HG03066 (cell line): ENCODE results near the gene CEP128.

Experiments
- ATAC-seq: cut with Tn5 transposase; IDR thresholded peaks from one replicate; pipeline ENCODE4 v1.9.1; 2021; ENCODE audit warnings: low read depth; ENCODE audit not compliant: unreplicated experiment

The CEP128 gene

DNA sequence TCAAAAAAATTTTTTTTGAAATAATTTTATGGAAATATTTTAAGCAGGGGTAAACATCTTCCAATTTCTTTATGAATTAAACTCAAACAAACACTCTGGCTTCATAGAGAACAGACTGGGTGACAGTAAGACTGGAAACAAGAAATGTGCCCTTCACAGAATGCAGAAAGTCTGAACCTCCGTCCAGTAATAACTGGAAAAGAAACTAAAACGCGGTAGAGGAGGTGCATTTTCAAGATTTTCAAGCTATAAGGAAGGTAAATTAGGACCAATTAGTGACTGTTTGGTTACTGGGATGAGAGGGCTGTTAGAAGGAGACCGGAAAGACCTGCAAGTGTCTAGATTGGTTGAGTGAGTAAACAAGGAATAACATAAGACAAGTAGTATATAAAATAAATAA is 245.7 kb downstream of the CEP128 start:
- no peak for ATAC-seq

DNA sequence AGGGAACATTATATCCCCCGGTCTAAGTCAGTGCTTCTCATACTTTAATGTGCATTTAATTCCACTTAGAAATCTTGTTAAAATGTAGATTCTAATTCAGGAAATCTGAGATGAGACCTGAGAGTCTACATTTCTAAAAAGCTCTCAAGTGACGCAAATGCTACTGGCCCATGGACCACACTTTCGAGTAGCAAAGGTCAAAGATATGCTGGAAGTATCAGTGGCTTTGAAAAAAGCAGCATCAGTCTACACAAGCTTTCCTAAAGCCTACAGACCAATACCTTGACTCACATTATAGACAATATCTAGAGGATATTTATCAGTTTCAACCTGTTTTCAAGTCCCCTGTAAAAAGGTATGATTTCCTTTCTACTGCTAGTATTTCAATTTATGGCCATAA is 248.6 kb downstream of the CEP128 start:
- no peak for ATAC-seq

DNA sequence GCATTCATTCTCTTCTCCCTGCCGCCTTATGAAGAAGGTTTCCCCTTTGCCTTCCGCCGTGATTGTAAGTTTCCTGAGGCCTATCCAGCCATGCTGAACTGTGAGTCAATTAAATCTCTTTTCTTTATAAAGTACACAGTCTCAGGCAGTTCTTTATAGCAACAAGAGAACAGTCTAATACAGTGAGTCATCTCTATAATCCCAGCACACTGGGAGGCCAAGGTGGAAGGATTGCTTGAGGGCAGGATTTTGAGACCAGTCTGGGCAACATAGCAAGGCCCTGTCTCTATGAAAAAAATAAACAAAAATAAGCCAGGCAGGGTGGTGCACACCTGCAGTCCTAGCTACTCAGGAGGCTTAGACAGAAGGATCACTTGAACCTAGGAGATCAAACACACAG is 259.9 kb downstream of the CEP128 start:
- no peak for ATAC-seq

DNA sequence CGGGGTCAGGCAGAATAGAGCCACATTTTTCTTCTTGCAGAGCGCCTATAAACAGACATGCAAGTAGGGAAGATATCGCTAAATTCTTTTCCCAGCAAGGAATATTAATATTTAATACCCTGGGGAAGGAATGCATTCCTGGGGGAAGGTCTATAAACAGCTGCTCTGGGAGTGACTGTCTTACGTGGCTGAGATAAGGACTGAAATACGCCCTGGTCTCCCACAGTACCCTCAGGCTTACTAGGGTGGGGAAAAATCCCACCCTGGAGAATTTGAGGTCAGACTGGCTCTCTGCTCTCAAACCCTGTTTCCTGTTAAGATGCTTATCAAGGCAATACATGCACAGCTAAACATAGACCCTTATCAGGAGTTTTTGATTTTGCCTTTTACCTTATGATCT is 262.3 kb downstream of the CEP128 start:
- no peak for ATAC-seq

DNA sequence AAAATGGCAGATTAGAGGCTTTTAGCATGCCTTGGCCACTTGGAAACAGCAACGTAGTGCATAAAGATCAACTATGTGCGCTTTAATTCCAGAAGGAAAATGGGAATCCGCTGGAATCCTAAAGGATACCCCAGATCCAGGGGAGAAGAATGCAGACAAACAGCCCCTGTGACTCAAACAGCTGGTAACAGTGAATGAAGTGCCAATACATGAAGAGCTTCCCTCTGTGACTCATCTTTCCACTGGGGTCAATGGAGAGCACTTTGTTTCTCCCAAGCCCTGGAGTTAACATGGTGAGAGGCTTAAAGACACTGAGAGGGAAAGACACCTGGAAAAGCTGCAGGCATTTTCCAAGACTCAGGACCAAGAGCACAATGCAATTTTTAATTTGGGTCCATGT is 263.1 kb downstream of the CEP128 start:
- ATAC-seq = no peak

DNA sequence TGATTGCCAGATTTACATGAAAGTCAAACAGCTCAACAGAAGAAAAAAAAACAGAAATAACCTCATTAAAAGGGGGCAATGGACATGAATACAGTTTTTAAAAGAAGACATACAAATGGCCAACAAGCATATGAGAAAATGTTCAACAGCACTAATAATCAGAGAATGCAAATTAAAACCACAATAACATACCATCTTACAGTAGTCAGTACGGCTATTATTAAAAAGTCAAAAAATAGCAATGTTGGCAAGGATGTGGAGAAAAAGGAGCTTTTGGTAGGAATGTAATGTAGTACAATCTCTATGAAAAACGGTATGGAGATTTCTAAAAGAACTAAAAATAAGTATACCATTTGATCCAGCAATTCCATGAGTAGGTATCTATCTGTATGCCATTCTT is 272.1 kb downstream of the CEP128 start:
- no peak for ATAC-seq

DNA sequence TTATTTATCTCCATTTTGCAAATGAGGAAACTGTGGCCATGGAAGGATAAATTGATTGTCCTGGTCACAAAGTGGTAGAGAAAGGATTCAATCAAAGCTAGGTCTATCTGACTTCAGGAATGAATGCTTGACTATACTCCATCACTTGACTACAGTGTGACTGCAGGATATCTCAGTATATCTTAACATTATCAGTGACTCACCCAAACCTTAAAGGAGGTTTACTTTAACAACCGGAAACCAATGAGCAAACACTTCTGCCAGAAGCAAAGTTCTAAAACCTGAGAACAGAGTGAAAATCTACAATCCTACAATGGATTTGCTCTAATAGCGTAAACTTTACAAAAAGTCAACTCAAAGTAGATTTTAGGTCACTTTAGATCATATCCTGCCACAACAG is 277.0 kb downstream of the CEP128 start:
- no peak for ATAC-seq

DNA sequence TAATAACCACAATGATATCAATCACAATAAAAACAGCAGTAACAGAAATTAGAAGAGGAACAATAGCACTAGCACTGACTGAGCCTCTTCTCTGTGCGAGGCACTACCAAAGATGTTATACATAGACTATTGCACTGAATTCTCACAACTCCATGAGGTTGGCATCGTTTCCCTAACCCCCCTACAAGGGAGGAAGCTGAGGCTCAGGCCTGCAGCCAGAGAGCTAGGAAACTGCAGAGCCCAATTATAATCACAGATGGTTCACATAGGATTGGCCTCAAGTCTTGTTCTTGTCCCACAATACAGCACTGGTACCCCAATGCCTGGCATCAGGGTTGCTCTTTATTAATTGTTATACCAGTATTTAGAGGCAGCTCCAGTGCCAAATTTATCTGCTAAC is 278.0 kb downstream of the CEP128 start:
- ATAC-seq = no peak

DNA sequence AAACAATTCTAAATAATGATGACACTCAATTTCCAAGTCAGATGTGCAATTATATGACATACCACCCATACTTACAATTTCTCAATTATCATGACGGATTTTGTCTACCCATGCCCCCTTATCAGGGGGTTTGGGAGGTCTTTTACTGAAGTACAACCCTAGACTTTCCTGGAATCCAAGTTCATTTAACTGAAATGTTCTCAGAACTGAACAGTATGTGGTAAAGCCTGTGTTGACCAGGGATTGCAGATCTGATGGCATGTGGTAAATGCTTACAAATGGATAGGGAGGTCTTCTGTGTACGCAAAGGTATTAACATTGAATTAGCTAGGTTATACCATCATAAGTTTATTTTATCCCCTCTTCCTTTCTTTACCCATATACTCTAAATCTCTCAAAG is 281.8 kb downstream of the CEP128 start:
- ATAC-seq = no peak

DNA sequence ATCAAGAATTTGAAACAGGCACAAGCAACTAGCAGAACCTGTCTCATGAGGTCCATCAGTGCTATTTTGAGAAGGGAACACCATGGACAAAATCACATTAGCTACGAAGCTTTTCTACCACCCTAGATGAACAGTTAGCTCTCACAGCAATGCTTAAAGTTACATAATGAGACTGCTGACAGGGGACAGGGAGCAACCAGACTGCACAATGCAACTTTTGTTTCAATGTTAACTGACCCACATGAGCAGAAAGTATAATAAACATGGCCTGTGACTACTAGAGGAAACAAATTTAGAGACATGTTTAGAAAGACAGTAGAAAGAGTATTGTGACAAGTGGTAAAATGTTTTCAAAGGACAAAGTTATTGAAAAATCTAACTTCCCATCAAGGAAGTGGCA is 282.8 kb downstream of the CEP128 start:
- no peak for ATAC-seq

DNA sequence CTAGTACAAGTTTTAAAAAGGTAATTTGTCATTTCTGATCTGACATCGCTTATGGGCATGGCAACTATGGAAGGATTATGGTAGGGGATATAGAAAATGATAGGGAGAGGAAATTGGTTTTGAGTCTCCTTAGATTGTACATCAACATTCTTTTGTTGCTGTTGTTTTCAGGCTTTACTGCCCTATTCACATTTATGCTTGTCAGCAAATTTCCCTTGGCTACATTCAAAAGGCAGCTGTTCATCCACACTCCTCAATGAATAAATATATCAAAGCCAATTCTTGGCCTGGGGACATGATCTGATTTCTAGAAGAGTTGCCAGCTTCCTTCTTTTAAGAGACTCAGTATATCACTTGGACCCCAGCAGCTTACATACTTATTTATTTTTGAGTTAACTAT is 283.4 kb downstream of the CEP128 start:
- ATAC-seq = no peak

DNA sequence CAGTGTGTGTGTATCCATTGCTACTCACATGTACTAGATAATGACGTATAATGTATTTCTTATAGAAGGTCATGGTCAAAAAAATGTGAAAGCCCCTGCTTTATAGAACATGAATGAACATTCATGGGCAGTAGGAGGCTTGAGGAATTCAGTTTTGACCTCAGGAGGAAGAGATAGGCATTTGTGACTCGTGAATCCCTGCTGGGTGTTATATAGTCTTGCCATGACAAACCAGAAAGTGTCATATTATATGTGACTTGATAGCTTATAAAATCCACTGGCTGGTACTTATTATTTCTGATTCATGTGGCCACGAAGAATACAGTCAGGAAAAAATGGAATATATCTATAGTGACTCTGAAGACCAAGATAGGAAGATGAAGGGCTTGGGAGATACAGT is 287.6 kb downstream of the CEP128 start:
- no peak for ATAC-seq

DNA sequence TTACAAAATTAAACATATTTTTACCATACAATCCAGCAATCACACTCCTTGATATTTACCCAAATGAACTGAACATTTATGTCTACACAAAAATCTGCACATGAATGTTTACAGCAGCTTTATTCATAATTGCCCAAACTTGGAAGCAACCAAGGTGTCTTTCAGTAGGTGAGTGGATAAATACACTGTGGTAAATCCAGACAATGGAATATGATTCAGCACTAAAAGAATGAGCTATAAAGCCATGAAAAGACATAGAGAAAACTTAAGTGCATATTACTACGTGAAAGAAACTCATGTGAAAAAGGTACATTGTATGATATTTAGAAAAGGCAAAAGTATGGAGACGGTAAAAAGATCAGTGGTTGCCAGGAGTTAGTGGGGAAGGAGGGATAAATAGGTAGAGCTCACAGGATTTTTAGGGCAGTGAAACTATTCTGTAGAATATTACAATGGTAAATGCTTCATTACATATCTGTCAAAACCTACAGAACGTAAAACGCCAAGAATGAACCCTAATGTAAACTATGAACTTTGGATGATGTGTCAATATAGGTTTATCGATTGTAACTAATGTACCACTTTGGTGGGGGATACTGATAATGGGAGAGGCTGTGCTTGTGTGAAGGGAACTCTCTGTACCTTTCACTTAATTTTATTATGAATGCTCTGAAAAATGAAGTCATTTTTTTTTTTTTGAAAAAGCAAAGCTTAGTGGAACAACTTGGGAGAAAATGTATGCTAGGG is 295.7 kb downstream of the CEP128 start:
- no peak for ATAC-seq

DNA sequence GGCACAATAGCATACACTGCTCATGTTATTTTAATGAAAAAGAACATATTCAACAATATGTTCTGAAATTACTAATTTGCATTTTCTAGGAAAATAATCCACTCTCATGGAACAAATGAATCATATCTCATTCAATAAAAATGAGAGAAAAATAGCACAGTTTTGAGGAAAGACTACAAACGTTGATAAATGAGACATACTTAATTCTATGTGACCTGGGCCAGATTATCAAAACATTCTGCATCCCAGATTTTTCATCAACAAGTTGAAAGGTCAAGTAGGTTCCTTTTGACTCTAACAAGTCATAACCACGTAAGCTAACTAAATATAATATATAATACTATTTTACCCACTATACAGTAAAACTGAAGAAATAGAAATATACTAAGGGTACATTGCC is 296.7 kb downstream of the CEP128 start:
- no peak for ATAC-seq

DNA sequence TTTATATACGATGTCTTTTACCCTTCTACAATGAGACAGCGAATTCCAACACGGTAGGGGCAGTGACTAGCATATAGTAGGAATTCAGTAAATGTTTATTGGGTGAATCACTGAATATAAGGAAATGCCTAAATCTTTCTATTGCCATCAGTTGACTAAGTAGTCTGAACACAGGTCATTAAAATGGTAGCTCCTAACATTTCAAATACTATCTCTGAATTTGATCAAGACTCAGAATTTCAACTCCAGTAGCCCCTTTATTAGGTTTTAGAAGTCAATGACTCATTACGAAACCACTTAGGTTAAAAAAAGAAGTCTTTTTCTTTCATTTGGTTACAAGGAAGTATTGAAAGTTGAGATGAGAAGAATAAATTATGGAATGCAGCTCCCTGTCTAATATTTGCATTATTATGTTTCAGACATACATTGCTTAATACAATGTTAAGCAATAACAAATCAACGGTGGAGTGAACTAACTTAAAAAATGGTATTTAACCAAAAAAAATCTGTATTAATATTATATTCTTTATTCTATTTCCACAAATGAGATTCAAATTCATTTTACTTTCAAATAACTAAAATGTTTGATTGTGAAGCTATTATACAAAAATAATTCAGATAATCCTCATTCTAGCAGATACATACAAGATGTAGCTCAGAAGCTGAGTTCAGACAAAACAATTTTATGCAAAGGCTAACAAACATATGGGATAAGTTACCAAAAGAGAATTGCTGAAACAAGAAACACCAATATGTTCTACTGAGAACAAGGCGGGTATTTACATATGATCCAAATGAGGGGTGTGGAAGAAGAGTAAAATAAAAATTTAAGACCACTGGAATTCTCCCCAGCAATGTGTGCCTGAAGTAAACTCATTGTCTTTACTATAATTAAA is 302.7 kb downstream of the CEP128 start:
- ATAC-seq = no peak

DNA sequence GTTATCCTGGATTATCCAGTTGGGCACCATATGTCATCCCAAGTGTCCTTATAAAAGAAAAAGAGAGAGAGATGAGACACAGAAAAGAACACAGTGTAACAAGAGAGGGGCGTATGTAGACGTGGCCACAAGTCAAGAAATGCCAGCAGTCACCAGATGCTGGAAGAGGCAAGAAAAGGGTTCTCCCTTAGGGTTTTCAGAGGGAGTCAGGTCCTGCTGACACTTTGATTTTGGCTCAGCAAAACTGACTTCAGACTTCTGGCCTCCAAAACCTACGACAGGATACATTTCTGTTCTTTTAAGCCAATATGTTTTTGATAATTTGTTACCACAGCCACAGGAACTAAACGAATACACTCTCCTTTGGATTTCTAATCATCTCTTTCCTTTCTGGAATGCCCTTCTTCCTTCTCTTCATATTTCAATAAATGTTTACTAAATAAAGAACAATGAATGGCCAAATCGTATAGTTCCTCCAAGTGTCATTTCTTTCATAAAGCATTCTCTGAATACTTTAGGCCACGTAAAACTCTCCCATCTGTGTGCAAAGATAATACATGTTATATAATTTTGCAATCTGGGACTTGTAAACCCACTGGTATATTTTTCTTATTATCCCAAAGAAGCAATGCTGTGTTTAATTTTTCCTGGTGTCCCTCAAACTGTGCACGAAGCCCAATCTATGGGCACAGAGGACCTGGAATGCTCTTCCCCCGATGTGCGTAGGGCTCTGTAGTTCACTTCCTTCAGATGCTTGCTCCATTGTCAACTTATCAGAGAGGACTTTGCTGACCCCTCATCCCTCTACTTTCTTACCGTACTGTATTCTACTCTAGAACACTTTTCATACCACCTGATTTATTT is 303.6 kb downstream of the CEP128 start:
- ATAC-seq = no peak

DNA sequence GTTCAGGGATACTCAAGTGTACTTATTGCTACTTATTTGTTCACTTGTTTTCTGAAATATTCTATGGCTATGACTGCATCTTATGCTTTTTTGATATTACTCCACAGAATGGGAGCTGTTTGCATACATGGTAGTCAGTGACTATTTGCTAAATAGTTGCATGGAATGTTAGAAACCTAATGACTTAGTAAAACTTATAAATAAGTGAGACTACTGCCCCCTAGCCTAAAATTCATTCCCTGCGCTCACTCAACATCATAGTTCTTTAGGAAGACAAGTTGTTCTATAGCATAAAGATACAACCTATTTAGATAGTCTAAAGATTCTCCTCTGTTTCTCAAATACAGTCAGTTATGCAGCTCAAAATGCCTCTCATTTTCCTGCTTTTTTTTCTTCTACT is 305.5 kb downstream of the CEP128 start:
- no peak for ATAC-seq

DNA sequence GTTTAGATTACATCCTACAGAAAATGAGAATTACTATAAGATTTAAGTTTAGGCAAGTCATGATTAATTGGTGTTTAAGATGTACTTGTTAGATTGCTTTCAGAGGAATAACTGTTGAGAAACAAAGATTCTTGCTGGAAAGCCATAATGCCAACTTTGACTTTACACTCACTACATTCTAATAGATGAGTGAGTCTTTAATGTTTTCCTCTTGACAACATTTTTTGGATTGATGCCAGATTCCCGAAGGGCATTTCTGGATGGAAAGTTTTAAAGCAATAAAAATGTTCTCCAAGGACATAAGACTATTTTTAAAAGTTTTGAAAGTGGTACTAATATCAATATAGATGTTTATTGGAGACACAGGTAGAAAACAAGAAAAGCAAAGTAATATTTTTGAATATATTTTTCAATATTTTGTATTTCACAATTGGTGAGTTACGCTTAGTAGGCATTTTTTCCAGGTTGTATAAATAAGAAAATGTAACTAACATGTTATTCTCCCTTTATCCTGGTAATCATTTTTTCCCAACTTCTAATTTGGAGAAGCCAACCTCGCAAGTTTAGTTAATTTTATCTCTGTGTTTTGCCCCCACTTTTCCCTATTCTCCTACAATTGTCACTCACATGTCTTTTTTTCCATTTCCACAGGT is 307.3 kb downstream of the CEP128 start:
- no peak for ATAC-seq

DNA sequence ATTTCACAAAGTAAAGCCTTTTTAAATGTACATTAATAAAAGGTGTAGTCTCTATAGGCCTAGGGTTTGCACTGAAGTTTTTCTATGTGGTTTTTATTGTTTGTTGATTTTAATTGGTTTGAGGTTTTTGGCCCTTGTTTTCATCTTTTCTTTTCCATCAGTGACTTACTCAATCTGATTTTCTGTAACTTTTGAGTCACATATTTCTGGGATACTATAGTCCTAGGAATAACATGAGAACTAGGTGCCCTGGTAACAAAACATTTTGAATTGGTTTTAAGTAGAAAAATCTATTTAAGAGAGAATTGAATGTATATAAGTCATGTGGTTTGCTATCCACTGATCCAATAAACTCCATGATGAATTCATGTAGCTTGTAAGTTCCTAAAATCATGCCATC is 311.9 kb downstream of the CEP128 start:
- no peak for ATAC-seq

DNA sequence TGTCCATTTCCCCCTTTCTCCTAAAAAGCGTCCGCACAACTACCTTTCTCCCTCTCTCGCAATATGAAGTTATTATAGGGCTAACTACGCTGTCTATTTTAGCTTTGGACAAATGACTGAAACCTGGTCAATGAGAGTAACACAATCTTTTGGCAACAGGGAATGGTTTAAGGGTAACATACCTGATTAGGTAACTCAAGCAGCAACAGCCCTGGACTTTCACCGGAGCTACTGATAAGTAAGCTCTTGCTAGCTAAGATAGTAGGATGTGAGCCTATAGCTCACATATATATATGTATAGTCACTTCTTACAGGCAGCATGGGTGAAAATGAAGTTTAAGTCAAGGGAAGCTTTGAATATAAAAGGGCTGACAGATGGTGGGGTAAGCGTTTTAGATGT is 313.0 kb downstream of the CEP128 start:
- no peak for ATAC-seq

DNA sequence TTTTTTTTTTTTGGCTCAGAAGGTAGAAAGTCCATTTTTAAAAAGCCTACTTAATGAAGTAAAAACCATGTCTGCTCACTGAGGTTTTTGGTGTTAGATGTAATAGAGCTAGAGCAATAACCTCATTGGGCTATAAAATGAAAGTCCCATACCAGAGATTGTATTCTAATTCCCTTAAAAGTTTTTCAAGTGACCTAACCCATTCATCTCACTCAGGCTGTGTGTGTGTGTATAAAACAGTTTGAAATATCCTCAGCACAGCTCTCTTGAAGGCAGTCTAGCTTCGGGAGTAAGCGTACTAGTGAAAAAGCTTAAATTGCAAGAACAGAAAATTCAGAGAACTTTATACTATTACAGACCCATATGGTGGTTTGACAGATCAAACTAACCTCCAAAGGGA is 313.8 kb downstream of the CEP128 start:
- ATAC-seq = no peak
